ENCODE data around the gene MED17.
"Not testable (repeated sequence)": the region's sequence is repeated elsewhere in the genome, so short reads cannot be mapped to it uniquely, and the experiment has no call there.

The MED17 gene

GRCh38 chr11:93759123-93759522 lies 25.0 kb upstream of the MED17 start:
- not testable (repeated sequence) for DNase-seq

GRCh38 chr11:93761910-93762309 lies 22.2 kb upstream of the MED17 start:
- no peak for DNase-seq

GRCh38 chr11:93765551-93765950 lies 18.5 kb upstream of the MED17 start:
- no peak for DNase-seq

GRCh38 chr11:93766504-93766903 lies 17.6 kb upstream of the MED17 start:
- no peak for DNase-seq

GRCh38 chr11:93767018-93767417 lies 17.1 kb upstream of the MED17 start:
- DNase-seq, result no peak

- no peak for DNase-seq
Measured at GRCh38 chr11:93770160-93770559, 13.9 kb upstream of the MED17 start.

- no peak for DNase-seq
Measured at GRCh38 chr11:93772123-93772522, 12.0 kb upstream of the MED17 start.

- DNase-seq, result no peak
Measured at GRCh38 chr11:93773045-93773477, 11.0 kb upstream of the MED17 start.

GRCh38 chr11:93773601-93774200 lies 10.4 kb upstream of the MED17 start:
- no peak for DNase-seq

GRCh38 chr11:93774560-93774959 lies 9.5 kb upstream of the MED17 start:
- not testable (repeated sequence) for DNase-seq

- DNase-seq, result no peak
Measured at GRCh38 chr11:93775289-93775688, 8.8 kb upstream of the MED17 start.

GRCh38 chr11:93783362-93783761 lies 720 bp upstream of the MED17 start:
- no peak for DNase-seq

GRCh38 chr11:93783765-93784144 lies 327 bp upstream of the MED17 start:
- DNase-seq, result no peak

- no peak for DNase-seq
Measured at GRCh38 chr11:93784935-93785360, 866 bp downstream of the MED17 start.

- DNase-seq, result no peak
Measured at GRCh38 chr11:93791493-93791892, 7.4 kb downstream of the MED17 start.

- DNase-seq, result no peak
Measured at GRCh38 chr11:93796441-93797231, 12.6 kb downstream of the MED17 start.

- no peak for DNase-seq
Measured at GRCh38 chr11:93801366-93801765, 17.3 kb downstream of the MED17 start.

GRCh38 chr11:93804879-93805278 lies 20.8 kb downstream of the MED17 start:
- no peak for DNase-seq

GRCh38 chr11:93807980-93808379 lies 23.9 kb downstream of the MED17 start:
- DNase-seq, result no peak

- DNase-seq, result no peak
Measured at GRCh38 chr11:93813974-93814373, 29.9 kb downstream of the MED17 start.

- DNase-seq, result no peak
Measured at GRCh38 chr11:93814966-93815633, 31.0 kb downstream of the MED17 start.

- DNase-seq, result no peak
Measured at GRCh38 chr11:93817426-93818348, 33.6 kb downstream of the MED17 start.
